AG09309 (cell line): ENCODE results near the gene ZNF304.

Experiments used
- DNase-seq: peaks from one replicate; pipeline ENCODE4 v3.0.0-alpha.2; 2010; ENCODE audit warnings: low read depth
- H3K4me3 ChIP-seq: 2 replicates; pipeline ENCODE4 v1.5.1; 2011; ENCODE audit warnings: mild to moderate bottlenecking, low read depth, low read length, moderate library complexity; ENCODE audit not compliant: control insufficient read depth
- CTCF ChIP-seq: IDR thresholded peaks from 2 replicates; pipeline ENCODE4 v1.5.1; 2011; ENCODE audit warnings: mild to moderate bottlenecking, low read depth, low read length, inconsistent platforms; ENCODE audit not compliant: insufficient read depth, control insufficient read depth; ENCODE audit errors: missing control alignments

ZNF304 gene

GRCh38 chr19:57314146-57314545 is 36.9 kb upstream of the ZNF304 start:
- H3K4me3 ChIP-seq = no peak overlapping the region
- no peak for TF ChIP-seq CTCF
- DNase-seq = no peak

- no peak overlapping the region for H3K4me3 ChIP-seq
- TF ChIP-seq CTCF = no peak
- no peak for DNase-seq
Measured at GRCh38 chr19:57317503-57317902, 33.6 kb upstream of the ZNF304 start.

GRCh38 chr19:57319869-57320179 is 31.2 kb upstream of the ZNF304 start:
- peak overlapping the region; percentile 85 for H3K4me3 ChIP-seq
- no peak for DNase-seq
- TF ChIP-seq CTCF = no peak

GRCh38 chr19:57320180-57321084 is 30.6 kb upstream of the ZNF304 start, which contains the start of gene ZNF543:
TSS of gene ZNF543 (plus strand) at chr19:57320472. CDS start at chr19:57320854, 382 bp downstream.
- DNase-seq = peak; percentile 74
- no peak for TF ChIP-seq CTCF
- H3K4me3 ChIP-seq = peak within 1 kb of the TSS; percentile 85

- DNase-seq = no peak
- no peak for TF ChIP-seq CTCF
- H3K4me3 ChIP-seq = peak overlapping the region; percentile 85
Measured at GRCh38 chr19:57321116-57321515, 30.0 kb upstream of the ZNF304 start.

- TF ChIP-seq CTCF = no peak
- no peak overlapping the region for H3K4me3 ChIP-seq
- DNase-seq = no peak
Measured at GRCh38 chr19:57321751-57322150, 29.3 kb upstream of the ZNF304 start.
